Stimulated activated CD4-positive, alpha-beta T cell treated with anti-CD3 and anti-CD28 coated beads, TNF-alpha, amount 100 ng/mL, for 1 hour (primary cell): Measurements from ENCODE around the gene SLC26A6.

ENCODE experiments used
- DNase-seq, 3 donors: peaks; one replicate each; pipeline ENCODE4 v3.0.0-alpha.2; 2020; ENCODE audit warnings: low read depth in 3 of 3, low spot score in 1 of 3

SLC26A6 gene, protein sequence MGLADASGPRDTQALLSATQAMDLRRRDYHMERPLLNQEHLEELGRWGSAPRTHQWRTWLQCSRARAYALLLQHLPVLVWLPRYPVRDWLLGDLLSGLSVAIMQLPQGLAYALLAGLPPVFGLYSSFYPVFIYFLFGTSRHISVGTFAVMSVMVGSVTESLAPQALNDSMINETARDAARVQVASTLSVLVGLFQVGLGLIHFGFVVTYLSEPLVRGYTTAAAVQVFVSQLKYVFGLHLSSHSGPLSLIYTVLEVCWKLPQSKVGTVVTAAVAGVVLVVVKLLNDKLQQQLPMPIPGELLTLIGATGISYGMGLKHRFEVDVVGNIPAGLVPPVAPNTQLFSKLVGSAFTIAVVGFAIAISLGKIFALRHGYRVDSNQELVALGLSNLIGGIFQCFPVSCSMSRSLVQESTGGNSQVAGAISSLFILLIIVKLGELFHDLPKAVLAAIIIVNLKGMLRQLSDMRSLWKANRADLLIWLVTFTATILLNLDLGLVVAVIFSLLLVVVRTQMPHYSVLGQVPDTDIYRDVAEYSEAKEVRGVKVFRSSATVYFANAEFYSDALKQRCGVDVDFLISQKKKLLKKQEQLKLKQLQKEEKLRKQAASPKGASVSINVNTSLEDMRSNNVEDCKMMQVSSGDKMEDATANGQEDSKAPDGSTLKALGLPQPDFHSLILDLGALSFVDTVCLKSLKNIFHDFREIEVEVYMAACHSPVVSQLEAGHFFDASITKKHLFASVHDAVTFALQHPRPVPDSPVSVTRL

DNA sequence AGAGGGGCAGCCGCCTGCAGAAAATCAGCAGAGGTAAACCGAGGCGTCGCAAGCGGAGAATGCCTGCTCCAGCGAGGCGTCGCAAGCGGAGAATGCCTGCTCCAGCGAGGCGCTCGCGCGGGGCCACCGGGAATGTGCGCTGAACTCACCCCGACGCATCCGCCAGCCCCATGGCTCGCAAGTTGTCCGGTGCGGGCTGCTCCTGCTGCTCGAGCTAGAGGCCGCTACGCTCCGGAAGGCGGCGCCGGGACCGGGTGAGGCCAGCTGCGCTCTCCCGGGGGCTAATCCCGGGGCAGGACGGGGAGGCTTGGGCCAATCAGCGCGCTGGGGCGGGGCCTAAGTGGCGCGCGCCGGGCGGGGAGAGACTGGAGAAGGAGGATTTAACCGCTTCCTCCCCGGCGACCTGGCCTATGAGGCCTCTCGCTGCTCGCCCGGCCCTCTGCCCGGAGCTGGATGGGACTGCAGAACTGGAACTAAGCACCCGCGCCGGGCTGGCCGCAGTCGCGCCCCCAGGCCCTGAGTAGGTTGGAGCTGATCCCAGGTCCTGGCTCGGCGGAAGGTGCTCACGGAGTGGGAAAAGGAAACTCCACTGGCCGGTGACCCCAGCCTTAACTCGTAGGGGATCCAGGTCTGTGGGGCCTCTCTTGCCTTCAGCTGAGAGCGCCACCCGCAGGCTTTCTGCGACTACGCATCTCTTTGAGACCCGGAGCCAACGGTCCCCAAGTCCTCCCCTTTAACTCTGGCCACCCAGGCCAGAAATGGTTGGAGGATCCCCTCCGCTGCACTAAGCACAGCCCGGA is at the start of gene SLC26A6:
TSS of gene SLC26A6 (minus strand) at position 240 of the 800 bp plus-strand sequence. CDS start at position 172, 68 bp downstream.
- peak; percentile 72 to 90 (median 81) for DNase-seq

DNA sequence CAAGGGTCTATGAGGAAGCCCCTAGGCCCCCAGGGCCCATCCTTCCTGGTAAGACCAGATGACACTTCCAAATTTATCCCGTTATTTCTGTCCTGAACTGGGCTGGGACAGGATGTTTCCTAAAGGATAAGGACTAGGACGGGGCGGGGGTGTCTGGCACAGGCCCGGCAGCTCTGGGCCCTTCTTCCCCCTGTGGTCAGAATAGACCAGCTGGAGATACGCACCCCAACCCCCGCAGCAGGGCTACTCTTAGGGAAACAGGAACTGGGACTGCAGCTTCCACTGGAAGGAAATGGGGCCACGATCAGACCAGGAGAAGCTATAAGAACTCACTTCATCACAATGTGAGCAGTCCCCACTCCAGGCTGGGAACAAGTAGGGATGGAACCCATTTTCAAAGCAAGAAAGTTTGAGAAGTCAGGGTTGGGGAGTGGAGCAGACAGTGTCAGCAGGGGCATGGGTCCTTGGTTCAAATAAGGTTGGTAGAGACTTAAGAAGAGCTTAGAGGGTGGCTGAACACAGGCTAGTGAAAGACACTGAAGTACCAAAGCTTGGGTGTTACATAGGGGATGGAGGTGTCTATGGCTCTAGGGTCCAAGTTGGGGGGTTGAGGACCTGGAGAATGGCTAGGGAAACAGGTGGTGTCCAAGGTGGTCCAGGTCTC is 49.4 kb upstream of the SLC26A6 start:
- DNase-seq = no peak

DNA sequence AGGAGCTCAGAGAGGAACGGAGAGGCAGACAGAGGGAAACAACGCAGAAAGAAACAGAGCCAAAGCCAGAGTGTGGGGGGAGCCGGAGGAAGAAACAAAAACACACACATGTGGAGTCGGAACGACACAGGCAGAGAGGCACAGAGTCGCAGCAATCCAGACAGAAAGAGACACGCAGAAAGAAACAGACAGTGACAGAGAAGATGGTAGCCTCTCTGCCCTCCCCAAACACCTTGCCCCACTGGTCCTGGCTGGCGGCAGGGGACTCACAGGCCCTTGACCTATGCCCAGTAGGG is 48.7 kb upstream of the SLC26A6 start:
- no peak for DNase-seq

DNA sequence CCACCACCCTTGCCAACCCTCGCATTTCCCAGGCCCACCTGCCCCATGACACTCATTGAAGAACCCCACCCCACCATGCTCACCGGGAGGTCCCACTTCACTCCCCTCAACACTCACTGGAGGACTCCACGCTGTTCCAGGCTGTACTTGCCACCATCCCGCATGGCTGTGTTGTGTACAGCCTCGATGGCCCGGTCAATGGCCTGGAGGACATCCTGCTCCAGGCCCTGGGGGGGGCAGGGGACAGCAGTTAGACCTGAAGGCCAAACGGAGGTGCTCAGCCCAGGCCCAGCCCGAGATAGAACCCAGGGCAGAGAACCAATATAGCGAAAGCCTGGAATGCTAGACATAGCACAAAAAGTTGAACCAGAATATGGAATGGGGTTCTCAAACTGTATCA is 47.5 kb upstream of the SLC26A6 start:
- no peak for DNase-seq

DNA sequence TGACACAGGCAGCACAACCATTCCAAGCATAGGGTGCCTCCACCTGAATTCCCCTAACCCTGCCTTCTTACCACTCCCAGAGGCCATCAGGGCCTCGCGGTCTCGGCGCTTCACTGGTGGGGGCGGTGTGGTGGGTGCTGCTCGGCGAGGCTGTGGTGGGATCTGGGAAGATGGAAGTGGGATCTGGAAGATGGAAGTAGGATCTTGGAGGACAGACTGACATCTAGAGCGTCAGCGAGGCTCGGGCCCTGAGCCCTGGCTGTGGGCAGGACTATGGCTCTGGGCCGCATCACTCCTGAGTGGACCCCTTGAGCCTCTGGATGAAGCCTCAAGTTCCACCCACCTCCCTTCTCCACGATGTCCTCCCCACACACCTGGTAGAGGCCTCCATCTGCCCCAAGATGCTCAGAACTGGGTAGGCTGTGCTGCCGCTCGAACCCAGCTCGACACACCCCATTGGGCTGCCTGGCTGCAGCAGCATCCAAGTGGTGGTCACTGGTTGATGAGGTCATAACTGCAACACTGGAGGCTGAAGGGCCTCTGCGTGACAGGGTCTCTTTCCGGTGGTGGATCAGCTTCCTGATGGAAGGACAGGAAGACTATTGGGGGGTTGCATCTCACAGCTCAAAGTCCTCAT is 46.8 kb upstream of the SLC26A6 start:
- DNase-seq = no peak

DNA sequence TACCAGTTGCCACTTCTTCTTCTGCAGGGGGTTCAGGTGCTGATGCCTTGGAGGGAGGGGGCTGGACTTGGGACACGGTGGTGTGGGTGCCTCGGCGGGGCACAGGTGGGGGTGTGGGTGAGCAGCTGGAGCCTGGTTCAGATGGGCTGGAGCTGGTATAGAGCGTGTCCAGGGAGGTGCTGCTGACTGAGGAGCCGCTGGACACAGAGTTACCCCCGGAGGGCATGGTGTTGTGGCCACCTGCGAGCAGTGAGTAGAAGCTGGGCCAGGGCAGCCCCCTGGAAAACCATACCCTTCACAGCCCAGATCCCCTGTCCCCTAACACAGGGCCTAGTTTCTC is 46.2 kb upstream of the SLC26A6 start:
- no peak for DNase-seq

DNA sequence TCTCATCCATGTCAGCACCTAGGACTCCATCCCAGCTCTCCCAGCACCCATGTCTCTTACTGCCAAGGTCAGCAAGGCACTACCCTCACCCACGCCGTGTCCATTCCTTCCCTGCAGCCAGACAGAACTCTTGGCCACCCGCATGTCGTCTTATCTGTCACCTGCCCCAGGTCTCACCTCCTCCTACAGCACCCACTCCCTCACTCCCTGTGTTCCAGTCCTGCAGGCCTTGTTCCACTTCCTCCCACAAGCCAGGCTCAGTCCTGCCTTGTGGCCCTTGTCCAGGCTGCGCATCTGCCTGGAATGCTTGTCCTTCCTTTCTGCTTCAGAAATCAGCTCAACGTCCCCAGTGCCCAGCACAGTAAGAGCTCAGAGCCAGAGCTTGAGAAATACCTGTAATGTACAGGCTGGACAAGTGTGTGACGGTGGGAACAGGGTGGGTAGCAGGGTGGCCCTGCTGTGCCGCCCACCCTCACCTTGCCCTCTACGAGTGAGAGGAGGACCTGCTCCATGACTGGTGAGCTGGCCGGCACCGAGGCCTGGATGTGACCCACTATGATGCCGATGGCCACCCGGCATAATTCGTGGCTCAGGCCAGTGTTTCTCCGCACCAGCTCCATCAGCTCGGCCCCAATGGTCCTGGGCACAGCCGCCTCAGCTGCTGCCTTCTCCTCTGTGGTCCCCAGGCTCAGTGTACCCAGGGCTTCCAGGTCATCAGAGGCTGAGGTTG is 45.7 kb upstream of the SLC26A6 start:
- DNase-seq = no peak

DNA sequence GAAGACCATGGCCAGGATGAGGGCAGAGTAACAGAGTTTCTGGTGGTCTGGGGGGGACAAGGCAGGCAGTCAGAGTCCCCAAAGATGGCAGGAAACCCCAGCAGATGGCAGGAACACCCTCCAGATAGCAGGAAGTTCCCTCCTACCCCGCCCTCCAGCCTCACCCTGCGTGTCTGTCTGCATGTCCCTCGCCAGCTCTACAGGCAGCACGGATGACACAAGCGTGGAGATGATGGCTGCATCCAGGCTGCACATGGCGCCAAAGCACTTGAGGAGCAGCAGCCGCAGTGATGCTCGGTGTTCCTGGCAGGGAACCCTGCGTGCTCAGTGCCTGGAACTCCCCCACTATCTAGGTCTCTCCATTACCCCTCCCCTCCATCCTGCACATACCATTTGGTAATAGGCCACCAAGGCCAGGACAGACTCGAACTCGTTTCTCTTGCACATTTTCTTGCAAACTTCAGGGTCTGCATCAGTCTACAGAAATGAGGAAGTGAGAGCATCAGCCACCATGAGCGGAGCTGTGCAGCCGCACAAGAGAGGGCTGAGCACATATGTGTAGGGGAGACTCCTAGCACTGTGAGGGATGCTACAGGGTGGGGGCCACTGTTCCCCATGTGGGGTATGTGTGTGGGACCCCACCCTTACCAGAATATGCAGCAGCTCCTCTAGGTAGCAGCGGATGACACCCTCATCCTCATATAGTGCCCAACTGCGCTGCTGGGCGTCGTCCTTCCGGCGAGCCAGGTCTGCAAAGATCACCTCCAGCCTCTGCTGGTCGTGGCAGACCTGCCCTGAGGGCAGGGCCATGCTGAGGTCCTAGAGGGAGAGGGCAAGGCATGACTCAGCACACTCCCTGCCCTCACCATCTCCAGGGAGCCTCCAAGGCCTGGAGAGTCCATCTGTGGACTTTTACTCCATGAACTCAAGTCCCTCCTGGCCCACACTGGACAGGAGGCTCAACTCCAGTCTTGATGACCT is 44.4 kb upstream of the SLC26A6 start:
- no peak for DNase-seq

DNA sequence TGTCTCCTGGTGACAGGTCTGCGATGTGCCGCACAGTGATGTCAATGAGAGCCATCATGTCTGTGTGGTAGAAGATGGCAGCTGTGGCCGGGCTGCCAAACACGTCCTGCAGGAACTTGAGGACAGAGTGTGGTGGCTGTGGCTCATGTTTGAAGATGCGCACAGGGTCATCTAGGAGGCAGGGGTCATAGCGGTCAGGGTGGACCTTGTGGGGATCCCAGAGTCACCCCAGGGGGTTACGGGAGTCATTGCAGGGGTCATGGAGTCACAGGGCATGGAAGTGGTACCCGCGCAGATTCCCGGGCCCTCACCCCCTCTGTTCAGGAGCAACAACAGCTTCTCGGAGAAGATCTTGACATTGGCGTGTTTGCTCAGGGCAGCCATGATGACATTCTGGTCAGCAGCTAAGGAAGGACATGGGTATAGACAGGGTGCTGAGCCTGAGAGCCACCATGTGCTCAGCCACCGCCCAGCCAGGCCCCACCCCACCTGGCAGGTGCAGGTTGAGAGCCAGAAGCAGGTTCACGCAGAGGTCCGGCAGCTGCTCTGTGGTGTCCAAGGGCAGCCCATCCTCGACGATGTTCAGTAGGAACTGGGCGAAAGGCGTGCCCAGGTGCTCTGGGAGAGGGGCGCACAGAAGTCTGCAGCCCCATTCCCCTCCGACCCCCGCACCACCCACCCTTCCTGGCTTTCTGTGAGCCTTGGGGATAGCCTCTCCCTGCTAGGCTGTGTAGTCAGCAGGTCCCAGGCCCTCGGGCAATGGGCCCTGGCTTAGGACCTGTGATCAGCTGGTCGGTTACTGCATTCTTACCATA is 43.5 kb upstream of the SLC26A6 start:
- no peak for DNase-seq

DNA sequence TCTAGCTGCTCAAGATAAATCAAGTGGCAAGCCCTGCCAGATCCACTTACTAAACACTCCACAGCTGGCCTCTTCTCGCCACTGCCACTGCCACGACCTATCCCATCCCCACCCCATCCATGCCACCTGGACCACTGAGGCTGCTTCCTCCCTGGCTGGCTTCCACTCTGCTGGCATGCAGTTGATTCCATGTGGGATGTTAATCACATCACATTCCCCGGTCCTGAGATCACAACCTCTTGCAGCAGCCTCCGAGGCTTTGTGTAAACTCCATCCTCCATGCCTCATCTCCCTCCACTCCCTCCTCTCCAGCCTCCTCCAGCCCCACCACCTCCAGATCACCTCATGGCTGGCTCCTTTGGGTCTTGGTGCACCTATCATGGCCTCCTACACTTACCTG is 42.8 kb upstream of the SLC26A6 start:
- DNase-seq = no peak

DNA sequence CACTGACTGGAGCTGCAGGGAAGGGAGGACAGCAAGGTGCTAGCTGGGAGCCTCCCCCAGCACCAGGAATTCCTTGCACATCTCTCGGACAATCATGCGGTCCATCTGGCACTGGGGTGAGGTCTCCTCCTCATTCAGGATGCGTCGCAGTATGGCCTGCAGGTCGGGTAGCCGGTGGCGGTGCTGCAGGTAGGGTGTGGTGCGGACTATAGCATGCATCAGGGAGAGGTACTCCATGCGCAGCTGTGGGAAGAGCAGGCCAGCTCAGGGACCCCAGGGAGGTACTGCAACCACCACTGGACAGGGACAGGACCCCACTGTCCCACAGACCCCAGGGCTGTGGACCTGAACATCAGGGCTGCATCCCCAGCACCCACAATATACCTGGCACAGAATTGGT is 39.2 kb upstream of the SLC26A6 start:
- DNase-seq = no peak

DNA sequence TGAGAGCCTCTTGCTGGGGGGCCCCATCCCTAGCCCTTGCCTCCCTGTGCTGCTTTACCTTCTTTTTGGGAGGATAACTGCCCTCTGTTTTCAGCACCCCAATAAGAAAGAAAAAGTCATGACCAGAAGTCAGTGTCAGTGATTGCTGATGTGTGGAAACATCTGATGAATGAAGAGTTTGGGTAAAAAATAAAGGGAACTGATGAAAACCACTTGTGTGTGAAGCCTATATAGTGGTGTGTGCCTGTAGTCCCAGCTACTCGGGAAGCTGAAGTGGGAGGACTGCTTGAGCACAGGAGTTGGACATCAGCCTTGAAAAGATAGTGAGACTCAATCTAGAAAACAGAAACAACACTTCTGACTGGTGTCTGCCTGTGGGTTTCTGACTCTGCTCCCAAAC is 37.3 kb upstream of the SLC26A6 start:
- DNase-seq = no peak

DNA sequence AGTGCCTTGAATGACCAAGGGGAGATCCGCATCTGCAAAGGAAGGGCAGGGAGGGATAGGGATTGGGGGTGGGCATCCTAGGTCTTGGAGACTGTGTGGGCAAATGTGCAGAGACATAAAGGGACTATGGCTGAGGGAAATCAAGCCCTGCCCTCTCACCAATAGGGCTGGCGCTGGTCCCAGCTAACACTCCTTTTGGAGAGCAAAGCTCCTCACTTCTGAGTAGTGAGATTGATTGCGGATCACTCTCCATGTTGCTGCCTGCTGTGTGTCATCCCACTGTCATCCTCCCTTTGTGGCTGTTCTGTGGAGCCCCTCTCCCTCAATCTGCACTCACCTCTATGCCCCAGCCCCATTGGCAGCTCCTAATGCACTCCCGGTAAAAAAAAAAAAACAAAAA is 29.7 kb upstream of the SLC26A6 start:
- no peak for DNase-seq

DNA sequence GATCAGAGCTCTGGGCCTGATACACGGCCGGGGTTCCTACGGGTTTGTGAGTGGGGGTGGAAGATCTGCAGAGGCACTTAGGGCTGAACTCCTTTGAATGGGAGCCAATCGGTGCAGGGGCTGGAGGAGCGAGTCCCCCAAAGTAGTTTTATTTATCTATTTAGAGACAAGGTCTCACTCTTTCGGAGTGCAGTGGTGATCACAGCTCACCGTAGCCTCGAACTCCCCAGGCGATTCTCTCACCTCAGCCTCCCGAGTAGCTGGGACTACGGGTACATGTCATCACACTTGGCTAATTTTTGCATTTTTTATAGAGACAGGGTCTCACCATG is 29.0 kb upstream of the SLC26A6 start:
- no peak for DNase-seq

DNA sequence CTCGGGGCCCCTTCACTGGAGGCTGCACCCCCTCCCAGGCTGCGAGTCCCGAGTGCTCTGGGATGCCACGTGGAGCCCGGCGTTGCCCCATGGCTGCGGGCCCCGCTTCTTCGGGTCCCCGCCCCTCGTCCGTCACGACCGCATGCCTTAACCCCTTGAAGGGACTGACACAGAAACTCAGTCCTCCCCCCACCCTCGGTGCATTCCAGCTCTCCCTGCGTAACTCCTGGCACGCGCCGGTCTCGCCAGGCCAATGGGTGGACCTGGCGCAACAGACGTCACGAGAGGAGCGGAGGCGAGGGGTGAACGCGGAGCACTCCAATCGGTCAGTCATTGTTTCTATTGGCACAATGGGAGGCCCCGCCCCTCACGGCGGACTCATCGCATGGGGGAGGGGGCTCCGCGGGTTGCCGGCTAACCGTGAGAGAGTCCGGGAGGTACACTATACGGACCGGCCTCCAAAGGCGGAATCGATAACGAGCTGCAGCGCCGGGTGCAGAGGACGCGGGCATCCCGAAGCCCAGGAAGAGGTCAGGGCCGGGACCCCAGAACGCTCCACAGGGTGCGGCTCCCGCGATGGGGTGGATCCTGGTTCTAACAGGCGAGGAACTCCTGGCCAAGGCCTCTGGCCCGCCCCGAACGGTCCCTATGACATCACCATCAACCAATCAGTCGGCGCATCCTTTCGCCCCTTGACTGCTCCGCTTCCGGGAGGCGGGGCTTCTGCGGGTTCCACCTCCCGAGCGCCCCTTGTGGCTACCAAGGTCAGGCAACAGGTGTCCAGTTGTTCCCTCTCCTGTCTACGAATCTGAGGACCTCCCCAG is 28.4 kb upstream of the SLC26A6 start:
- DNase-seq = peak; percentile 51 to 72 (median 67)

DNA sequence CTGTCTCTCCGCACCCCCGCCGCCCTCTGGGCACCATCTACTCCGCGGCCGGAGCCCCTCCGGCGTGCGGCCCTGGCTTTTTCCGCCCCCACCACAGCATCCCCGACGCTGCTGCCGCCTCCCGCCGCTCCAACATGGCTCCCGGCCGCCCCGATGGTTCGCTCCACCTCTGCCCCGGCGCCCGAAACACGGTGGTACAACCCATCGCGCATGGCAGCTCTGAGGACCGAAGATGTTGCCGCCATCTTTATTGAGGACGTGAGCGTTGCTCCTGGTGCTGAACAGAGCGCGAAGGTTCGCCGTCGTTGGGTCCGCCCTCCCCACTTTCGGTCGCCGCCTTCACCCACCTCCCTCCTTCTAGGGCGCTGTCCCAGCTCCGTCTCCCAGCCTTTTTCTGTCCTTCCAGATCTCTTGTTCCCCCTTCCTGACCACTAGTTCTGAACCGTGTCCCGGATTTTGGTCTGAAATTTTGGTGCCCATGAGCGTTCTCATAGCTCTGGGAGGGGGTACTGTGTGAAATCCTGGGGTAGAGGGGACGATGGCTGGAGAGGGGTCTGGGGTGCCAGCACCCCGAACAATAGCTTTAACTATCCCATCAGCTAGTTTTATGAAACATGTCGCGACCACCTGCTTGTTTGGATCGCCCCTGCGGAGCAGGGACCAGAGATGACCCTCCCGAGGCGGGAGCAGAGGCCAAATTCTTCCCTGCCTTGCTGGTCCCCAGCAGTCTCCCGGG is 27.7 kb upstream of the SLC26A6 start, which contains the start of gene CELSR3:
TSS of gene CELSR3 (minus strand) at position 134 of the 736 bp plus-strand sequence. CDS start 252 bp downstream, outside the sequence.
- peak in 1 of 3 donors; percentile 26 for DNase-seq
